ENCODE measurements around the gene STARD10. TPM values are rescaled to one million over a fixed set of nuclear protein-coding genes. Genes with fewer than 3 reads are reported as not detected.
A peak's percentile ranks its signal among the peaks of the same experiment; 100 is the strongest.

Gene STARD10
- total and polyA plus RNA-seq, 9 donors, result 39.0 to 84.0 (median 57.9) TPM

DNA sequence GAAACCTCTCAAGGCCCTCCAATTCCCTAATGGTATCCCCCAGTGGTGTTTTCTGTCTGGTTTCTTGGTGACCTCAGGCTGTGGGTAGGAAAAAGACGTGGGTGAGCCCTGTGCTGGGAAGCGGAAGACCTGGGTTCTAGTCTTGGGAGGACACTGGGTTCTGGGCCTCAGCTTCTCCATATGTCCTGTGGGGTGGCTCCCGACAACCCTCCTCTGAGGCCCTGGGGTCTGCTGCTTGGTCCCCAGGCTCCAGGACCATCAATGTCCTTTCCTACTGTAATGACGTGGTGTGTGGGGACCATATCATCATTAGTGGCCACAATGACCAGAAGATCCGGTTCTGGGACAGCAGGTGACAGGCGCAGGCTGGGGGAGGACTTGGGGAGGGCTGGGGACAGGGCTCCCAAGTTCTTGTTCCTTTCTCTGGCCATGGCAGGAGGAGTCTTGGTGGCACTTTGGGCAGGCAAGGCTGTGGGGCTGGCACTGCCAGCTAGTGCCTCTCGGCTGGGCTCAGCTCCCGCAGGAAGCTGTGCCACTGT, 33.2 kb upstream of the STARD10 start:
- WGBS (ENCODE audit: insufficient coverage), result 84% methylated on average over 5 of the region's 8 CpGs
- Histone ChIP-seq H3K36me3 (ENCODE audit: control insufficient read depth, insufficient read depth, low read length) (peaks cover 17% of the 10 kb centered on the region), H3K4me3 (ENCODE audit: low read length) (no peak overlapping the region), H3K4me1 (ENCODE audit: control insufficient read depth, insufficient read depth, low read length) (peaks cover 22% of the 10 kb centered on the region), H3K27ac (ENCODE audit: low read length) (no peak overlapping the region), H3K27me3 (ENCODE audit: control insufficient read depth, insufficient read depth, low read length) (no peaks in the 10 kb centered on the region), H3K9me3 (replicated peaks; ENCODE audit: control insufficient read depth, low read depth, low read length) (no peaks in the 10 kb centered on the region)
- no peak for DNase-seq

DNA sequence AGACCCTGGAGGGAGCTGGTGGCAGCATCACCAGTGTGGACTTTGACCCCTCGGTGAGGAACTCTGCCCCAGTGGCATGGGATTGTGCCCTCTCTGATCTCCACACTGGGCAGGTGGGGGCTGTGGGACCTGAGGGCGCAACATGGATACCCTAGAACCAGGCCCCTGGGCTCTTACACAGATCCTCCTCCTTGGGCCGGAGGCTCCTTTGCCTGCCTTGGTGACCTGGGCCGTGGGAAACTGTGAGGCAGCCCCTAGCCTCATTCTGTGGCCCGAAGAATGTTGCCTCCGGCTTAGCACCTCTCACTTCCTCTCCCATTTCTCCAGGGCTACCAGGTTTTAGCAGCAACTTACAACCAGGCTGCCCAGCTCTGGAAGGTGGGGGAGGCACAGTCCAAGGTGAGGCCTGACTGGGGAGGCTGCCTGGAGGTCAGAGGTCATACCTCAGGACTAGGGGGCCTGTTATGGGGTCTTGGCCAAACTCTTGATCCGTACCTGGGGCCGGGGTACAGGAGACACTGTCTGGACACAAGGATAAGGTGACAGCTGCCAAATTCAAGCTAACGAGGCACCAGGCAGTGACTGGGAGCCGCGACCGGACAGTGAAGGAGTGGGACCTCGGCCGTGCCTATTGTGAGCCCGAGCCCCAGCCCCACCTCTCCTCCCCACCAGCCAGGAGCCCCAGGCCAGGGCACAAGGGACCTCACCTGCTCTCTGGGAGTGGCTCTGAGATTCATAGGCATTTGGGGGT, 32.5 kb upstream of the STARD10 start:
- Histone ChIP-seq H3K4me3 (ENCODE audit: low read length) (no peak overlapping the region), H3K4me1 (ENCODE audit: control insufficient read depth, insufficient read depth, low read length) (peaks cover 21% of the 10 kb centered on the region), H3K36me3 (ENCODE audit: control insufficient read depth, insufficient read depth, low read length) (peaks cover 16% of the 10 kb centered on the region), H3K27me3 (ENCODE audit: control insufficient read depth, insufficient read depth, low read length) (no peaks in the 10 kb centered on the region), H3K27ac (ENCODE audit: low read length) (no peak overlapping the region), H3K9me3 (replicated peaks; ENCODE audit: control insufficient read depth, low read depth, low read length) (no peaks in the 10 kb centered on the region)
- DNase-seq, result no peak
- 87% methylated on average over 10 of the region's 15 CpGs for WGBS (ENCODE audit: insufficient coverage)

DNA sequence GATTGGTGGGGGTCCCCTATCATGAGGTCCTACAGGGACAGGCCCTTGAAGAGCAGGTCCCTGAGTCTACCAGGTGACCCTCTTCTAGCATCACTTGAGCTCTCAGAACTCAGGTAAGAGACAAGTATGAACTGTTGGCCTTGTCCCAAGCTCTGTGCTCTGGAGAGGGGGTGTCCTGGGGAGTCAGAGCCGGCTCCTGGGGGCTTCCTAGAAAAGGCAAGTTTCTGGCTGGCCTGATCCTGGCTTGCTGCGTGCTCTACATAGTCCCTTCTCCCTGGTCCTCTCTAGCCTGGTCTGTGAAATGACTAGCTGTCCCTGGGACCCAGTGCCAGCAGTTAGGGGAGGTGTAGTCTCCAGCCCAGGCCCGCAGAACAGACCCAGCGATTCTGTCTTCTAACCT, 31.8 kb upstream of the STARD10 start:
- no peaks in the 10 kb centered on the region for H3K9me3 ChIP-seq (replicated peaks; ENCODE audit: control insufficient read depth, low read depth, low read length)
- peaks cover 16% of the 10 kb centered on the region for H3K36me3 ChIP-seq (ENCODE audit: control insufficient read depth, insufficient read depth, low read length)
- WGBS (ENCODE audit: insufficient coverage), result 45% methylated on average over 4 of the region's 4 CpGs
- DNase-seq, result no peak
- H3K27ac ChIP-seq (ENCODE audit: low read length), result no peak overlapping the region
- peaks cover 24% of the 10 kb centered on the region for H3K4me1 ChIP-seq (ENCODE audit: control insufficient read depth, insufficient read depth, low read length)
- H3K4me3 ChIP-seq (ENCODE audit: low read length), result no peak overlapping the region
- H3K27me3 ChIP-seq (ENCODE audit: control insufficient read depth, insufficient read depth, low read length), result no peaks in the 10 kb centered on the region

DNA sequence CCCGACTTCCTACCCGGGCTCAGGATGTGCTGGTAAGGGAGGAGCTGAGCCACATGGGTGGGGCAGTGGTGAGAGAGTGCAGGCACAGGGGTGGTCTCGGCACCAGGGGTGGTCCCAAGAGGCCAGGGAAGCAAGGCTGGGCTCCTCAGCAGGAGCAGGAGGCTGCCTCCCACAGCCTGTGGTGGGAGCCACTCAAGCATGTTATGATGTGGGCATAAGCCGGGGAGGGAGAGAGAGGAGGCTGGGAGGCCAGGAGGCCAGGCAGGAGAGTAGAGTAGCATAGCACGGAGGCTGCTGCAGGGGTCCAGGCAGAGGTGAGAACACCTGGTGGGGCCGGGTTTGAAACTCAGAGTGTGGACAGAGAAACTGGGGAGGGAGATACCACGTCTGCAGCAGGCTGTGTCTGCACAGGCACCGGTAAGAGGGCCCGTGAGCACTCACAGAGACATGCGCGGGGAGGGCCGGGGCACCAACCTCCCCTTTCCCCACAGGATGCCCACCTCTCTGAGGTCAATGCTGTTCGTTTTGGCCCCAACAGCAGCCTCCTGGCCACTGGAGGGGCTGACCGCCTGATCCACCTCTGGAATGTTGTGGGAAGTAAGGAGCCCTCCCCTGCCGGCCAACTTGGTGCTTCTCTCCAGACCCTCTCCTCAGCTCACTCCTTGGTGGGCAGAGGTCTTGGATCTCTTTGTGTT, 31.1 kb upstream of the STARD10 start:
- Histone ChIP-seq H3K9me3 (replicated peaks; ENCODE audit: control insufficient read depth, low read depth, low read length) (no peaks in the 10 kb centered on the region), H3K4me3 (ENCODE audit: low read length) (no peak overlapping the region), H3K27ac (ENCODE audit: low read length) (no peak overlapping the region), H3K4me1 (ENCODE audit: control insufficient read depth, insufficient read depth, low read length) (peaks cover 24% of the 10 kb centered on the region), H3K27me3 (ENCODE audit: control insufficient read depth, insufficient read depth, low read length) (no peaks in the 10 kb centered on the region), H3K36me3 (ENCODE audit: control insufficient read depth, insufficient read depth, low read length) (peaks cover 10% of the 10 kb centered on the region)
- DNase-seq, result no peak
- 64% methylated on average over 12 of the region's 15 CpGs for WGBS (ENCODE audit: insufficient coverage)

DNA sequence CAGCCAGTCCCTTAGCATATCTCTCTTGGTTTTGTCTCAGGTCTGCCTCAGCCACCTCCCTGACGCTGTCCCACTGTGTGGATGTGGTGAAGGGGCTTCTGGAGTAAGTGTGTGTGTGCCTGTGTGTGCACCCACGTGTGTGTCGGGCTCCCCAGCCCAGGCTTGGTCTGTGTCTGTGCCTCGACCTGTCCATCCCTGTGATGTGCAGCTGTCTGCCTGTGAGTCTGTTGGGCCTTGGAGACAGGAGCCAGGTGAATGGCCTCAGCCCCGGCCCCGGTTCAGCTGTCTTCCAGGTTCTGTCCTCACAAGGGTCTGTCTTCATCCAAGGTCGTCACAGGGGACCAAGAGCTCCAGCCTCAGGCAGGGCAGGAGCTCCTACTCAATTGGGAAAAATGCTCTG, 30.2 kb upstream of the STARD10 start:
- no peak for DNase-seq
- no peak overlapping the region for H3K4me3 ChIP-seq (ENCODE audit: low read length)
- no peaks in the 10 kb centered on the region for H3K27me3 ChIP-seq (ENCODE audit: control insufficient read depth, insufficient read depth, low read length)
- H3K9me3 ChIP-seq (replicated peaks; ENCODE audit: control insufficient read depth, low read depth, low read length), result no peaks in the 10 kb centered on the region
- H3K27ac ChIP-seq (ENCODE audit: low read length), result no peak overlapping the region
- H3K4me1 ChIP-seq (ENCODE audit: control insufficient read depth, insufficient read depth, low read length), result peaks cover 24% of the 10 kb centered on the region
- 53% methylated on average over 4 of the region's 7 CpGs for WGBS (ENCODE audit: insufficient coverage)
- H3K36me3 ChIP-seq (ENCODE audit: control insufficient read depth, insufficient read depth, low read length), result peaks cover 13% of the 10 kb centered on the region

DNA sequence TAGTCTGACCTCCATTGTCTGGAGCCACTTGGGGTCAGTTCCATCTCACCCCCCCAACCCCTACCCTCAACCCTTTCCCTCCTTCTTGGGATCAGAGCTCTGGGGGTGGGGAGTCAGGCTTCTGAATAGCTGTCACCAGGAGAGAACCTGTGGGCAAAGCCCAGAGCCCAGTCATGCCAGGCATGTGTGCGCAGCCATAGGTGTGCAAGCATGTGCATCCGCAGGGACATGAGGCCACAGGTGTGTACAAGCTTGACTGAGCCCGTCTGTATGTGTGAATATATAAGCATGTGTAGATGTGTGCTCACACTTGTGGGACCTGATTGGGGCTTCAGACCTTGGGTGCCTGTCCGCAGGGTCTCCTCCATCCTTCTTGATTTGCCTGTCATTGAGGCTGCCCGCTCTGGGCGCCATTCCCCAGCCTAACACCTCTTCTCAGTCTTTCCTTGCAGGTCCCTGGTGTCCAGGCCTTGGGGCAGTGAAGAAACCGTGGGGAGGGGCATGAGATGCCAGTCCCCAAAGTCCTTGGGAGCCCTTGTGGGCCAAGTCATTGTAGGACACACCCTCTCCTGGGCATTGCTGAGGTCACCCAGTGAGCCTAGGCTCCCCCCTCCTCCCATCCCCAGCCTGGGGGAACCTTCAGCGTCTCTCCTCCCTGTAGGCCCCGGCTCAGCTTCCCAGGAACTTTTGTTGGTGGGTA, 29.4 kb upstream of the STARD10 start:
- no peaks in the 10 kb centered on the region for H3K27me3 ChIP-seq (ENCODE audit: control insufficient read depth, insufficient read depth, low read length)
- no peaks in the 10 kb centered on the region for H3K9me3 ChIP-seq (replicated peaks; ENCODE audit: control insufficient read depth, low read depth, low read length)
- H3K36me3 ChIP-seq (ENCODE audit: control insufficient read depth, insufficient read depth, low read length), result peaks cover 12% of the 10 kb centered on the region
- H3K4me3 ChIP-seq (ENCODE audit: low read length), result no peak overlapping the region
- H3K4me1 ChIP-seq (ENCODE audit: control insufficient read depth, insufficient read depth, low read length), result peaks cover 18% of the 10 kb centered on the region
- H3K27ac ChIP-seq (ENCODE audit: low read length), result no peak overlapping the region
- WGBS (ENCODE audit: insufficient coverage), result 96% methylated on average over 6 of the region's 9 CpGs
- DNase-seq, result no peak

DNA sequence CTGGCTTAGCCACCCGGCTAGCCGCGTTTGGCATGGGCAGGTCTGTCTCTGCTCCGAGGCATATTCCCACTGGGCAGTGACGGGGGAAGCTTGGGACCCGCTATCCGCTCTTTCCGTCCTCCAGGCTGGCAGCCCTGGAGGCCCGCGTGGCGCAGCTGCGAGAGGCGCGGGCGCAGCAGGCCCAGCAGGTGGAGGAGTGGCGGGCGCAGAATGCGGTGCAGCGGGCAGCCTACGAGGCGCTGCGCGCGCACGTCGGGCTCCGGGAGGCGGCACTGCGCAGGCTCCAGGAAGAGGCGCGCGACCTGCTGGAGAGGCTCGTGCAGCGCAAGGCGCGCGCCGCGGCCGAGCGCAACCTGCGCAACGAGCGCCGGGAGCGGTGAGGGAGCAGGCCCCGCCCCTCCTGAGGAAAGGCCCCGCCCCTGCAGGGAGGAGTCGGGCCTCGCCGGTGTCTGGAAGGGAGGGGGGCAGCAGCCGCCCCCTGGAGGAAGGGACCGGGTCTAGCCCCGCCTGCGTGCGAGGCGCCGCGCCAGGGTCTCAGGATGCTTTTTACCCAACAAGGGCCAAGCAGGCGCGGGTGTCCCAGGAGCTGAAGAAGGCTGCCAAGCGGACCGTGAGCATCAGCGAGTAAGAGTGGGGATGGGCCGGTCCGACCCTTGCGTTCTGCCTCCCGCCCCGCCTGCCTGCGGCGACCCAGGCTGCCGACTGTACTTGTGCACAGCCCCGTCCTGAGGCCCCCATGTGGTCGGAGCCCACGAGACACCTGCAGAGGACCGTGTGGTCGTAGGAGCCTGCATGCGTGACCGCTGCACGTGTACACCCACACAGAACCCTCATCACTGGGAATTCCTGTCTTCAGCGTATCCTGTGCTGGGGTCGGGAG, 28.3 kb upstream of the STARD10 start:
- no peaks in the 10 kb centered on the region for H3K27me3 ChIP-seq (ENCODE audit: control insufficient read depth, insufficient read depth, low read length)
- H3K4me3 ChIP-seq (ENCODE audit: low read length), result peak overlapping the region; percentile 69
- no peaks in the 10 kb centered on the region for H3K9me3 ChIP-seq (replicated peaks; ENCODE audit: control insufficient read depth, low read depth, low read length)
- 3% methylated on average over 72 of the region's 82 CpGs for WGBS (ENCODE audit: insufficient coverage)
- H3K27ac ChIP-seq (ENCODE audit: low read length), result peak overlapping the region; percentile 86
- peaks cover 14% of the 10 kb centered on the region for H3K4me1 ChIP-seq (ENCODE audit: control insufficient read depth, insufficient read depth, low read length)
- peak; percentile 95 for DNase-seq
- peaks cover 21% of the 10 kb centered on the region for H3K36me3 ChIP-seq (ENCODE audit: control insufficient read depth, insufficient read depth, low read length)

DNA sequence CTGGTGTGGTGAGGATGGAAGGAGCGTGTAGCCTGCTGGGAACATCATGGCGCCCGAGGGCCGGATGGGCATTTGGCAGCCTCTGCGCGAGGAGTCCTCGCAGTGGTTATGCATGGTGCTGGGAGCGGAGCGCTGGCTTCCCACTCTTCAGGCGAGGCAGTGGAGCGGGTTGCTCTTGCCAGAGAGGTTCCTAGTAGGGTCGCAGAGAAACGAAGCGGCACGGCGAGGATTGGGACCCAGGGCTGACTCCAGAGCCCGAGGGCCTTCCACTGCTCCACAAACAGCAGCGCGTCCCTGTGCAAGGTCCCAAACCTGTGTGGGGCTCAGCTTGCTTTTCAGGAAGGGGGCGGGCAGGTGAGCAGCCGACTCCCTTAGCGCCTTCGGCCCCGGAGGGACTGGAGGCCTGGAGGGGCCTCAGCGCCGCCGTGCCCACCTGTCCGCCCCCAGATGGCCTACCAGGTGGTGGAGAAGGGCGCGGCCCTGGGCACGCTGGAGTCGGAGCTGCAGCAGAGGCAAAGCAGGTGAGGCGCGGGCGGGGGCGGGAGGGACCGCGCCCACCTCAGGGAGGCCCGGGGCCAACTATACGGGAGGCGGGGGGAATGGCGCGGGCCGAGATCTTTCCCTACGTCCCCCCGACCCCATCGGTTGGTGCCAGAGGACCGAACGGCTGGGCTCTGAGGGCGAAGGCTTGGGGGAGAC, 27.5 kb upstream of the STARD10 start:
- H3K4me1 ChIP-seq (ENCODE audit: control insufficient read depth, insufficient read depth, low read length), result peaks cover 16% of the 10 kb centered on the region
- H3K4me3 ChIP-seq (ENCODE audit: low read length), result peak overlapping the region; percentile 69
- no peak for DNase-seq
- peaks cover 21% of the 10 kb centered on the region for H3K36me3 ChIP-seq (ENCODE audit: control insufficient read depth, insufficient read depth, low read length)
- peak overlapping the region; percentile 86 for H3K27ac ChIP-seq (ENCODE audit: low read length)
- H3K27me3 ChIP-seq (ENCODE audit: control insufficient read depth, insufficient read depth, low read length), result no peaks in the 10 kb centered on the region
- no peaks in the 10 kb centered on the region for H3K9me3 ChIP-seq (replicated peaks; ENCODE audit: control insufficient read depth, low read depth, low read length)
- WGBS (ENCODE audit: insufficient coverage), result 23% methylated on average over 48 of the region's 50 CpGs

DNA sequence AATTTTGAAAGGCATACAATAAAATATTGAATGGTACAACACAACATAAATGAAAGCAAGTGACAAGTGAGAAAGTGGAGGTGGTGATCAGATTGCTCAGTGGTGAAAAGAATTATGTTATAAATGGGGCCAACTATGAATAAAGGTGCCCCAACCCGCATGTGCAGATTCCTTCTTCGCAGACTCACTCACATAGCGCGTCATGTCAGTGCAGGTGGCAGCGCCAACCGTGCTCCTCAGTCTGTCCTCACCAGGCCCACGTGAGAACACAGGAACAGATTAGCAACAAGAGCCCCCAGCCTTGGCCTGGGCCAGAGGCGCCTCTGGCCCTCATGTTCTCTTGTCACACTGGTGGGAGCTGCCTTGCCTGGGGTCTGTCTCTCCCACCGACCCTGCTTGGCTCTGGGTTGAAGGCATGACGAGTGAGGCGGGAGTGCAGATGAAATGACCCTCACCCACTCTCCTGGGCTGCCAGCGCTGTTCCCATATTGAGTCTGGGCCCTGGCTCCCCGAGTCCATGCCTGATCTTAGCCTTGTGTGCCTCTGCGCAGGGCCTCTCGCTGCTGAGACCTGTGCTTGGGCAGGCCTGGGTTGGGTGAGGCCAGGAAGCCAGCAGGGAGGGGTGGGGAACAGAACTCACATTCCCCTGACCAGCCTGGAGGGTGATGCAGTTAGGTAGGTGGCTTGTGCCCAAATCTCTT, 26.7 kb upstream of the STARD10 start:
- Histone ChIP-seq H3K27ac (ENCODE audit: low read length) (no peak overlapping the region), H3K27me3 (ENCODE audit: control insufficient read depth, insufficient read depth, low read length) (no peaks in the 10 kb centered on the region), H3K9me3 (replicated peaks; ENCODE audit: control insufficient read depth, low read depth, low read length) (no peaks in the 10 kb centered on the region), H3K4me1 (ENCODE audit: control insufficient read depth, insufficient read depth, low read length) (peaks cover 20% of the 10 kb centered on the region), H3K36me3 (ENCODE audit: control insufficient read depth, insufficient read depth, low read length) (peaks cover 21% of the 10 kb centered on the region), H3K4me3 (ENCODE audit: low read length) (no peak overlapping the region)
- DNase-seq, result no peak
- 96% methylated on average over 14 of the region's 15 CpGs for WGBS (ENCODE audit: insufficient coverage)
